Measurements from ENCODE around the gene C3orf80. TPM values are rescaled to one million over a fixed set of nuclear protein-coding genes. Genes with fewer than 3 reads are reported as not detected.

Gene C3orf80
- total RNA-seq, 1 donor from 2014 or later = not detected

DNA sequence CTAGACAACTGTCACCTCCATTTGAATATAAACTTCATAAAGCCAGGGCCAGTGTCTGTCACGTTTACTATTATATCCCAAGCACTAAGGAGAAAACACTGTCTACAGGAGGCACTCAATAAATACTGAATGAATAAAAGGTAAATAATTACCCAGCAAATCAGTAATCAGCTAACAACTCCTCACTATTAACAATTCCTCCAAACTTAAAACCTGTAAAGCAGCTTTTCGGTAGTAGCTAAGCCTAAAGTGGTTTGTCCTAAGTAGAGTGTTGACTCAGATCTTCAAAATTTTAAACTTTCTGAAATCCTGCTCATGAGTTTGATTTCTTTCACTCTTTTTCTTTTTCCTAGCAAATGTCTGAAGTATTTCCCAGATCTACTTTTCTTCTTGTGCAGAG is 39.9 kb downstream of the C3orf80 start:
- no peaks in the 10 kb centered on the region for H3K27me3 ChIP-seq
- TF ChIP-seq CTCF (IDR thresholded peaks at IDR 0.05) (no peak), EZH2phosphoT487 (IDR thresholded peaks at IDR 0.05) (no peak), EZH2 (IDR thresholded peaks at IDR 0.05) (no peak)
- Mint-ChIP-seq H3K27ac (no peak overlapping the region), H3K4me3 (no peak overlapping the region), H3K4me1 (no peaks in the 10 kb centered on the region), H3K36me3 (peaks cover 8% of the 10 kb centered on the region), H3K27me3 (ENCODE audit: insufficient read depth, low read depth) (peaks cover 2% of the 10 kb centered on the region), H3K9me3 (no peaks in the 10 kb centered on the region)
- no peaks in the 10 kb centered on the region for H3K9me3 ChIP-seq (ENCODE audit: low read depth)
- no peak overlapping the region for H2AFZ ChIP-seq (replicated peaks)
- H4K20me1 ChIP-seq (ENCODE audit: low read depth) = no peaks in the 10 kb centered on the region
- H3K4me2 ChIP-seq = no peak overlapping the region
- no peak overlapping the region for H3K27ac ChIP-seq
- no peaks in the 10 kb centered on the region for H3K4me1 ChIP-seq
- no peaks in the 10 kb centered on the region for H3F3A ChIP-seq (ENCODE audit: low read depth)
- no peaks in the 10 kb centered on the region for H3K79me2 ChIP-seq (ENCODE audit: low read depth)
- no peak overlapping the region for H3K4me3 ChIP-seq
- no peaks in the 10 kb centered on the region for H3K36me3 ChIP-seq
- no peak for DNase-seq (ENCODE audit: low spot score)
- H3K9ac ChIP-seq = no peak overlapping the region

Other genes starting within 250 kb of the C3orf80 start
- gene IL12A, start 236.6 kb upstream of the C3orf80 start, total RNA-seq (ENCODE audit: low replicate concordance) = 0.77 and 0.79 TPM in 2 replicates
- 69.0 and 90.0 TPM in 2 replicates for gene IFT80, start 173.8 kb downstream of the C3orf80 start, total RNA-seq (ENCODE audit: low replicate concordance)
- gene SMC4, start 174.2 kb downstream of the C3orf80 start, total RNA-seq (ENCODE audit: low replicate concordance) = 233 and 382 TPM in 2 replicates
- gene TRIM59, start 224.4 kb downstream of the C3orf80 start, total RNA-seq (ENCODE audit: low replicate concordance) = 80.9 and 120 TPM in 2 replicates

Measured in neural progenitor cell (in vitro differentiated cells).